GM19099 (cell line): ENCODE results near the gene UAP1.

Experiments used
- POLR2A ChIP-seq: IDR thresholded peaks from 3 replicates; pipeline ENCODE4 v1.6.1; 2011; ENCODE audit warnings: low read depth; ENCODE audit not compliant: insufficient read length; ENCODE audit errors: extremely low read depth

UAP1 gene

GRCh38 chr1:162561616-162562469 lies at the start of gene UAP1:
Gene UAP1, plus strand, starts transcription at chr1:162561722. Its CDS starts 4,347 bp downstream, at chr1:162566069.
- no peak for TF ChIP-seq POLR2A

GRCh38 chr1:162527314-162527713 lies 34.2 kb upstream of the UAP1 start:
- TF ChIP-seq POLR2A, result no peak

- no peak for TF ChIP-seq POLR2A
Observed at GRCh38 chr1:162530307-162530987, 31.1 kb upstream of the UAP1 start.

- TF ChIP-seq POLR2A, result no peak
Observed at GRCh38 chr1:162530988-162531319, 30.6 kb upstream of the UAP1 start.

- no peak for TF ChIP-seq POLR2A
Observed at GRCh38 chr1:162535501-162535900, 26.0 kb upstream of the UAP1 start.

- no peak for TF ChIP-seq POLR2A
Observed at GRCh38 chr1:162536511-162536910, 25.0 kb upstream of the UAP1 start.

GRCh38 chr1:162537216-162537615 lies 24.3 kb upstream of the UAP1 start:
- TF ChIP-seq POLR2A, result no peak

GRCh38 chr1:162538815-162539431 lies 22.6 kb upstream of the UAP1 start:
- TF ChIP-seq POLR2A, result no peak

GRCh38 chr1:162541619-162542141 lies 19.8 kb upstream of the UAP1 start:
- TF ChIP-seq POLR2A, result no peak

GRCh38 chr1:162543228-162543627 lies 18.3 kb upstream of the UAP1 start:
- TF ChIP-seq POLR2A, result no peak

- TF ChIP-seq POLR2A, result no peak
Observed at GRCh38 chr1:162548170-162548569, 13.4 kb upstream of the UAP1 start.

GRCh38 chr1:162549001-162549400 lies 12.5 kb upstream of the UAP1 start:
- TF ChIP-seq POLR2A, result no peak

- no peak for TF ChIP-seq POLR2A
Observed at GRCh38 chr1:162550925-162551324, 10.6 kb upstream of the UAP1 start.

GRCh38 chr1:162551969-162552683 lies 9.4 kb upstream of the UAP1 start:
- no peak for TF ChIP-seq POLR2A

GRCh38 chr1:162552684-162553252 lies 8.8 kb upstream of the UAP1 start:
- no peak for TF ChIP-seq POLR2A
